HG03025 (cell line): ENCODE data around the gene GBX1.

Experiments used
- ATAC-seq: cut with Tn5 transposase; IDR thresholded peaks from one replicate; pipeline ENCODE4 v1.9.1; 2021; ENCODE audit warnings: mild to moderate bottlenecking, moderate library complexity; ENCODE audit not compliant: unreplicated experiment, low FRiP score

Gene GBX1

DNA sequence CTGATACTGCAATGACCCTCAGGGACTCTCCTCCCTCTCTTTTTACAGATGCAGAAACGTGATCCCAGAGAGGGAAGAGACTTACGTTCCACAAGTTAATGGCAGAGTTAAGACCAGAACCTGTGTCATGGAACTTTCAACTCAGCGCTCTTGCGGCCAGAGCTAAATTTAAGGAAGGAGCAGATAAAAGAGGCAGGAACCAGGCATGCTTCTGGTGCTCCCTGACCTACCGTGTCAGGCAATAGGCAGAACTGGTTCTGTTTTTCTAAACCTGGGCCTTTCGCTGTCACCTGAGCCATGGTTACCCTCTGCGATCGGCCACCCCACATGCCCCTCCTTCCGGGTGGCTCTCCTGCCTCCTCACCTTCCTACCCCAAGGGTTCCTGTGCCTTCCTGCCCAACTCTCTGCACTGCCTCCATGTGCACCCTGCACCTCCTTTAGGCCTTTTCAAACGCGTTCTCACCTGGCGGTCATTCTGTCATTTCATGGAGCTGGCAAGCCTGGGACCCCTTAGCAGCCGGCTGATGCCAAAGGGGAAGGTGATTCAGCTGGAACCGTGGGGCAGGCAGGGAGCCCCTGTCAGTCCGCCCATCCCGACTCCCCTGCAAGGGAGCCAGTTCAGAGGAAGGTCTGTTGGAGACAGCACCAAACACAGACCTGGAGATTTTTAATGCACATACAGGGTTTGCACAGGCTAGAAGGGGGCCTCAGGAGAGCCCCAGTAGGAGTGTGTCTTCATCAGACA, 7.7 kb upstream of the GBX1 start:
- no peak for ATAC-seq

DNA sequence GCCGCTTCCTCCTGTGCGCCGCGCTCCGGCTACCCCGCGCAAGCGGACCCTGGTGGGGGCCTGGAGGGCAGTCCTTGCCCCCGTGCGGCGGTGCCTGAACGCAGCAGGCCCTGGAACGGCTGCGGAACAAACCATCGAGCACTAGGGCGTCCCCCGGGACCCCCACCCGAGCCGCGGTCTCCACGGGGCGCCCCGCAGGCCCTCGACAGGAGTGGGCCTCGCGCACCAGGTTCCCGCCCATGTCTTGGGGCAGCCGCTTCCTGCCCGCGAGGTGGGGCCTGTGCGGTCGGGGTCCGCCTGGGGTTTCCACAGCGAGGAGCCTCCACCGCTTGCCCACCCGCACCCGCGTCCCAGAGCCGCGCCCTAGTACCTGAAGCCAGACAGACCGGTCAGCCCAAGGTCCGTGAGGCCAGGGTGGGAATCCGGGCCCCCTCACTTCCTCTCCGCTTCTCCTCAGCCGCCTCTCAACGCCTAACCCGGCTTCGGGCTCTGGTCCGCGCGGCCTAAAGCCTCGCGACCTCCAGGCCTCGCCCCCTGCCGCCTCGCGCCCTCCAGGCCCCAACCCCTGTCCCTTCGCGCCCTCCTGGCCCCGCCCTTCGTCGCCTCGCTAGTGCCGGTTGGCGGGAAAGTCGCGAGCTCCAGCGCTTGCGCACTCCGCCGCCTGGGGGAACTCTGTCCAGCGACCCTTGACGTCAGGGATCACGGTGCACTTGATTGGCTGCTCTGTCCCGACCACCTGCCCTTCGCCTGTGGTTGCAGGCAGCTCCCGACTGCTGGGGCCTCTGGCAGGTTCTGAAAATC, 7.0 kb upstream of the GBX1 start:
- ATAC-seq, result no peak

DNA sequence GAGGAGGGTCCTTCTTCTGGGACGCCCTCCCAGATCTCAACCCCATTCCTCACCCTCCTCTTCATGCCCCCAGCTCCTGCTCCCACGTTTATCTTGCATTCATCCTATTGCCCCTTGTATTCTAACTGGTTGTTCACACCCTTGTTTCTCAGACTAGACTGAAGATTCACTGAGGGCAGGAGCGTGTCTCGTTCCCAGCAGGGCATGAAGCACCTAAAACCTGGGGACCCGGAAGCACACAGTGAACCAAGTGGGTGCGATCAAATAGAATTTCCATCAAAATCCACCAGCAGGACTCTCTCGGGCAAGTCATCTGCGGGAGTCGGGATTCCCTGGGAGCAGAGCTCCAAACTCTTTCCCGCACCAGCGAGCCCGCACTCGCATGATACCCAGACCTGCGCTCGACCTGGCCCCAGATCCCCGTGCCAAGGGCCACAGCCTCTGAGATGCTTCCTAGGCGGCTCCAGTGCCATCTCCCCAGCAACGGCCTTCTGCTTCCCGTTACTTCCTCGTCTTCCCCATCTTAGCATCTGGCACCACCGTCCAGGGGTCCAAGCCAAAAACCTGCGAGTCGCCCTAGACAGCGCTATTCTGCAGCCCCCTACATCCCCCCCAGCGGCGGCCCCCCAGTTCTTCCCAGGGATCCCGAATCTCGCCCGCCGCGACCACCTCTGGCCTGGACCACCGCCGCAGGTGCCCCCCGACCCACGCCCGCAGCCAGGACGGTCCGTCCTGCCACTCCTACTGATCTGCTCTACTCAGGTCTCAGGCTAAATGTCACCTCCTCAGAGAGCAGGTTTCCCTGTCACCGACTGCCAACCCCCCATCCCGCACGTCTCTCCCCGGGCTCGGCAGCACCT, 6.1 kb upstream of the GBX1 start:
- ATAC-seq, result no peak

DNA sequence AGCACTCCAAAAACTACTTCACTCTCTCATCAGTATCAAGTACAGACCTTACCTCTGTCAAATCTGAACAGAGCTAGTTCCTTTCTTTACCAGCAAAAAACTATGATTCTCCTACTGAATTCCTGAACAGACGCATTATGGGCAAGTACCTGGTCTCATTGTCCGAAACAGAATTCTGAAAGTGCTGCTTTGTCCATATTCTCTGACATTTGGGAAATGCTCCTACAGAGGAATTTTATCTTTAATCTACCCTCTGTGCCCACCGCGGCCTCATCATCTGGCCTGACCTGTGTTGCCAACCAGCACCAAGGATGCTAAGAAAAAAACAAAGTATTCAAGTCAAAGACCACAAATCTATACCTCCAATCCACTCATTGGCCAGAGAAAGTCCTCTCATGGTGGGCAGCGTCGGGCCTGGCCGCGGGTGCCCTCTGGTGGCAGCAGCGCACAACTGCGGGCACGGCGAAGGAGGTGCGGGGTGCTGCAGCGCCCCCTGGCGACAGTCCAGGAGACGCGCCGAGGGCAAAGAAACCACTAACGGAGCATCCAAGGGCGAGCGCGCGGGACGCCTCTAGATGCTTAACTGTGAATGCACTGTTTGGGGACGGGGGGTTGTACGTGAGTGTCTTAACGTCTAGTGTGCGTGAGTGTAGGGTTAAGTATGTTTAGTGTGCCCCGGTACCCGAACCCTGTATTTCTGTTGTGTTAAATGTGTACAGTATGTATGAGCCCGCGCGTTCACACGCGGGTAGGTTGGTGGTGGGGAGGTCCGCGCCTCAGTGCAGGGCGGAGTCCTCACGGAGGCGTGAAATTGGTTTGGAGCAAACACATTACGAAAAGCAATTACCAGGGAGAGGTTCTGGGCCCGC, 5.0 kb upstream of the GBX1 start:
- no peak for ATAC-seq

DNA sequence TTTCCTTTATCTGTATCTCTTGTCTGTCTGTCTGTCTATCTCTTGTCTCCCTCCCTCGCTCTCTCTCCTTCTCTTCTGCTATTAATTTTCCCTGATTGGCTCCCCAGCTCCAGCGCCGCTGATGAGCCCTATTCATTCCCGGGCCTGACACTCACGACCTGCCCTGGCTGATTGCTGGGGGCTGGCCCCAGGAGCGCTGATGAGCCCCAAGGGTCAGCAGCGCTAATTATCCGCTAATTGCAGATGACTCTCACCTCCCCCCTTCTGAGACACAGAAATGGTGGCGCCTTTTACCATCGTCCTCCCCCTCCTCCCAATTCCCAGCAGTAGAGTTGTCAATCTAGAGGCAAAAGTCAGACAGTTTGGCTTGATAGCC, 1.3 kb upstream of the GBX1 start:
- no peak for ATAC-seq

DNA sequence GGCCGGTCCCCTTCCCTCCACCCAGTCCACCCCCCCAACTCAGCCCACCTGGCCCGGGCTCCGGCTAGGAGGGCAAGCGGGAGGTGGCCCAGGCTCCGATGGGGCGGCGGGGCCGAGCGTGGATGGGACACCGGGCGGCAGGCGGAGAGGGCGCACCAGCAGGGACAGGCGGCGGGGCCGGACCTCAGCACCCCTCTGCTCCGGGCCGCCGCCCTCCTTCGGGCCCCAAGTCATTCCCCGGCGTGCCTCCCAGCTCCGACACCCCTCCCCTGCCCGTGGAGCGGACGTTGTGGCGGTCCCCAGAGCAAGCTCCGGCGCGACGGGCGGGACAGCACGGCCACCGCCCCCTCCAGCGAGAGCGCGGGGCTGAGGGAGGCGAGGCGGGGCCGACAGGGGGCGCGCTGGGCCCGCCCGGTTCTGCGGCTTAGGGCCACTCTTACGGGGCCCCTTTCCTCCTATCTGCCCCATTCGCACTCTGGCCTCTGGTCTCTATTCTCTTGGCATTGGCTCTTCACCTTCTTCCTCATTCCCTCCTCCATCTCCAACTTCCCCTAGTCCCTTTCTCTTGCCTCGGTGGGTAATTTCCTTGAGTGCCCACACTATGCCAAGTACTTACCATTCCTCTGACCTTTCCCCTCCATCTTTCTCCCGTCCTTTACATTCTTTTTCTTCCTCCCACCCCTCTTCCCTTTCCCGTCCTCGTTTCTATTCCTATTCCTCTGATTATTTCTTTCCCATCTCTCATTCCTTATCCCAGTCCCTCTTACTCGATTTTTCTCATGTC, 701 bp upstream of the GBX1 start:
- ATAC-seq, result no peak

DNA sequence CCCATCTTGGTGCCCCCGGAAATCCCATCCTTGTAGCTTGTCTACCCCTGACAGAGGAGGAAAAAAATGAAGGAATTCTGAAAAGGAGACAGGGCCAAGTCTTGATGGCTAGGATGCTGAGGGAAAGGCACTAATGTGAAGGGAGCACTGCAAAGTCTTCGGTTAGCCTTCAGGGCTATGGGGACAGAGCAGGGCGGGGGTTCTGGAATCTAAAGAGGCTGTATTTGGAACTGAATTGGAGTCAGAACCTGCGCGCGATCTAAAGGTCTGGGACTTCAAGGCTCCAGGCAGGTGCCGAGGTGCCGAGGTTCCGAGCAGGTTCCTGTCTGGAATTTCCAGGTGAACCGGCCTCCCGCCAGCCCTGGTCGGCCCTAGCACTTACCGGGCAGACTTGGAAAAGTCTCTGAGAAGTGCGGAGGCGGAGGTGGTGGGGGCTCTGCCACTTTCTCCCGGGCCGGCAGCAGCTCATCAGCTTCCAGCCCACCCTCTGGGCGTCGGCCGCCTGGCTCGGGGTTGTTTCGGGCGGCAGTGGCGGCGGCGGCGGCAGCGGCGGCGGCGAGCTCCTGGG, 781 bp downstream of the GBX1 start:
- ATAC-seq, result no peak

DNA sequence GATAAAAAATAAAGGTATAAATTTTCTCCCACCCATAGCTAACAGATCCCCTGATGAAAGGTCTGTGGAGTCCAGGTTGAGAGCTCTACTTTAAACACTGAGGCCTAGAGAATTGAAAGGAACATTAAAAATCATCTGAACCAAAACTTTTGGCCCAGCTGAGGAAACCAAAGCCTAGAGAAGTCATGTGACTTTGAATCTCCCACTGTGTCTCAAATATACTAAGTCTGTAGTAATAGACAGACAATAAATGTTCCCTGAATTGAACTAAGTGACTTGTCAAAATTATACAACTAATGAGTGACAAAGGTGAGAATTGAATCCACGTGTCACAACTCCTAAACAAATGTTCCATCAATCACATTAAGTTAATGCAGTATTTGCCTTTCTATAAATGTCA, 5.7 kb downstream of the GBX1 start:
- ATAC-seq, result no peak

DNA sequence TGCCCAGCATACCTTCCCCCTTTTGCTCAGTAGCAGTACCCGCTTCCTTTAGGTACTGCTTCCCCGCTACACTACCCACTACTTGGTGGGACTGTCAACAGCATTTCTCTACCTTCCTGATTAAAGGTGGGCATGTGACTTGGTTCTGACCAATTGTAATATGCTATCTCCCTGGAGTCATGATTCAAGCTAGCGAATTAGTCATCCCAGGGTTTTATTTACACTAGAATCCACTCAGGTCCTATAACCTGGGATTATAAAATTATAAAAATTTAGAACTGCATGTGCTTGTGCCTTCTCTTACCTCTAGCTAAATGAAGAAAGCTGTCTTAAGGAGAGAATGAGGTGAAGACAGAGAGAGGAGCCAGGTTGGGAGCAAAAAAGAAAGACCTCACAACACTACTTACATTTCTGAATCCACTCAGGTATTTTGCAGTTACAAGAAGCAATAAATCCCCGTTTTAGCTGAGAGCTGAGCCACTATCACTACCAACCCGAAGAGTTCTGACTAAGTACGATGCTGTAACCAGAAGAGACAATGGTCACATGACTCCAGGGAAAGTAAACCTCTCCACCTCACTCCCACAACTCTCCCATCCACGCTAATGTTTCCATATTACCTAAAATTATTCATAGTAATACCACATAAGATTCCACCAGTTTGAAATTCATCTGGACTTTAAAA, 9.7 kb downstream of the GBX1 start:
- ATAC-seq, result no peak

DNA sequence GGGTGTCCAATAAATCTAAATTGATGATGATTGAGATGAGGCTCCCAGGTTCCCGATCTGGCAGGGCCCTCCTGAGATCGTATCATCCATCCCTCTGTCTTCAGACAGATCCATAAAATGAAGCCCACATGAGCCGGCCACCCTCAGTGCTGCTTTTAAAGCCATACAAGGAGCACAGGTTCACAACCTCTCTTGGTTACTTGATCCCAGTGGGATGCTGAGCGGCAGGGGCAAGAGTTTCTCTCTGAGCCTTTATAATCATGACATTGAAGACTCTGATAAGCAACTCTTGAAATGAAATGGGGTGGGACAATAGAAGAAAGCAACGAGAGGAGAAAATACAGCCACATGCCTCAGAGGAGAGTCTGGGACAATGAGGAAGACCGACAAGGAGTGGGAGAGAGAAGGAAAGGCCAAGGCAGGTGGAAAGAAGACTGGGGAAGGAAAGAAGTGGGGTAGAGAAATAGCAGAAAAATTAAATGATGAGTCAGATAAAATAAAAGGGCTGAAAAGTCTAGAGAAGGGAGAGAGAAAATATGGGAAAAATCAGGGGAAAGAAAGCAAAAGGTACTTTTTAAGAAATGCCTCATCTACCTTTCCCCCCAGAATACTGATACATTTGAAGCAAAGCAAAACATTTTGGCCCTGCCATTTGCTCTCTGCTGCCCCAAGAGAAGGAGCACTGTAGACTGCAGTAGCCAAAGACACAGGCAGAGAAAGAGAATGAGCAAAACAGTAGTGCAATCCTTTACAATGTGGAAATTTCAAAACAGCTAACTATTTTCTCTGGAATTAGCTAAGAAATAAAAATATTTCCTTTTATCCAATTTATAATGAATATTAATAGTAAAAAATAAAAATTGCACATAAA, 14.6 kb downstream of the GBX1 start:
- ATAC-seq, result no peak

DNA sequence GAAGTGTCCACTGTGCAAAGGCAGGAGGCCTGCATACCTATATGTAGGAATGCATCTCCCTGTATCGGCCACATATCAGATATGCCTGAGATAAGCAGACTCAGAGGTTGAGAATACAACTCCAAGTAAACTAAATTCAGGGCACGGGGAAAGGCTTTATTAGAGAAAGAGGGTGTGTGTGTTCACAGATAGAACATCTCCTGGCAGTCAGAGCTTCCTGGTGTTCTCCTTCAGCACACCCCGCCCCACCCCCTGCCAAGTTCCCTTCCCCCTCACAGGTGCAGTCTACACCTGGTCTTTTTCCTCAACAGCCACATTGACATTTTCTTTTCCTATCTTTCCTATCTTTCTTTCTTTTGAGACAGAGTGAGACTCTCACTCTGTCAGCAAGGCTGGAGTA, 17.1 kb downstream of the GBX1 start:
- ATAC-seq, result no peak

DNA sequence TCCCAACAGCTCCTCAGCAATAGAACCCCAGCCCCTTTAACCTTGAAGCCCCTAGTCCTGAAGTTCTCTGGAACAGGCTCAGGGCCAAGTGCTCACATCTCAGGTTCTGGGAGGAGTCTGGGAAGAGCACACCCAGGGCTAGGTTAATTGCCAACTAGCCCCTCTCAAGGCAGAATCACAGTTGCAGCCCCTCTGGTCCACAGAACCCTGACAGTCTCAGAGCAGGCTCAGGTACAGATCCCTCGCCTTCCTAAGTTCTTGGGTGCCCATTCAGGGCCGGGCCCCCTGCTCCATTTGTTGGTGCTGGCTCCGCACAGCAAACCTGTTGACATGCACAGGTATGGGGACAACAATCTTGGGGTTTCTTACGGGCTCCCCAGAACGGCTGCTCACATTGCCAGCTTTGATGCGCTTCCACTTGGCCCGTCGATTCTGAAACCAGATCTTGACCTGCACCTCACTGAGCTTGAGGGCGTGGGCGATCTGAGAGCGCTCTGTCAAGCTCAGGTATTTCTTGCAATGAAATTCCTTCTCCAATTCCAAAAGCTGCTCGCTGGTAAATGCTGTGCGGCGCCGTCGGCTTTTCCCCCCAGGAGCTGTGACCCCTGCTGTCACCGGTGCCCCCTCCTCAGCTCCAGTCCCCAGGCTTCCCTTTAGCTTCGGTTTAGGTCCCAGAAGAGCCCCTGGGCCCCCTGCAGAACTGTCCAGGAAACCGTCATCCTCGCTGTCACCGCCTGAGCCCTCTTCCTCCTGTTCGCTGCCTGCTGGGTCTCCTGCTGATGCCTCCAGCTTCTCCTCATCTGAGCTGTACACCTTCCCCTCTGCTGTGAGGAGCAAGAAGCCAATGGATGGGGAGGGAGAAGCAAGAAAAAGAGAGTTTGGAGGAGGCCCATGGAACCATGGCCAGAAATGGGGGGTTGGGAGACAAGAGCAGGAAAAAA, 18.9 kb downstream of the GBX1 start:
- no peak for ATAC-seq

DNA sequence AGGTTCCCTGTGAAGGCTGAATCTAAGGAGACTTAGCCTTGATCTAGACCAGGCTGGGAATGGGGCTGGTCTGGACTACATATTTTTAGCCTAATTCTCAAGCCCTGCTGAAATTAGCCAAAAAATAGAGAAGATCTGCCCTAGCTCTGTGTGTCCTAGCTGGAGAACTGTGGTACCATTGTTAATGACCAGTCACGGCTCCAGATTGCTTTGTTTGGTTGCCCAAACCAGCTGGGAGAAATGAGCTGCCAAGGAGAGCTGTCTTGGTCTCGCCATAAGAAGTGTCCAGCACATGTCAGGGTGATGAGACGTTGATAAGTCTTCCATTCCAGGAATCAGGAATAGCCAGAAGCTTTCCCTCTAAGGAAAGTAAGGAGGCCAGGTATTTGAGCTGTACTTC, 20.7 kb downstream of the GBX1 start:
- no peak for ATAC-seq

DNA sequence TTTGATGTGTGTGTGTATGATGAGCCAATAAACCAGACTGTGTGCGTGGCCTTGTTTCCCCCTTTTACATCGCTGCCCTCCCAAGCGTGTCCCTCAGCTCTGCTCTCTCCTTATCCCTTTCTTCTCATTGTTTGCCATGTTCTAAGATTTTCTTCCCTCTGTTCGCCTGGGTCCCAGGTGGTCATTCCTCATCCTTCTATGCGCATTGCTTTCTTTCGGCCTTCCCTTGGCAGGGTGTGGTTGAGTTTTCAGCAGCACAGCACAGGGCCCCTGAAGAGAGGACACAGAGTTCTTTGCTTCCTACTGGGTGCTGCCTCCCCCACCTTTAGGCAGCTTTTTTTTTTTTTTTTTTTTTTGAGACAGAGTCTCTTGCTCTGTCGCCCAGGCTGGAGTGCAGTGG, 23.1 kb downstream of the GBX1 start:
- ATAC-seq, result no peak

DNA sequence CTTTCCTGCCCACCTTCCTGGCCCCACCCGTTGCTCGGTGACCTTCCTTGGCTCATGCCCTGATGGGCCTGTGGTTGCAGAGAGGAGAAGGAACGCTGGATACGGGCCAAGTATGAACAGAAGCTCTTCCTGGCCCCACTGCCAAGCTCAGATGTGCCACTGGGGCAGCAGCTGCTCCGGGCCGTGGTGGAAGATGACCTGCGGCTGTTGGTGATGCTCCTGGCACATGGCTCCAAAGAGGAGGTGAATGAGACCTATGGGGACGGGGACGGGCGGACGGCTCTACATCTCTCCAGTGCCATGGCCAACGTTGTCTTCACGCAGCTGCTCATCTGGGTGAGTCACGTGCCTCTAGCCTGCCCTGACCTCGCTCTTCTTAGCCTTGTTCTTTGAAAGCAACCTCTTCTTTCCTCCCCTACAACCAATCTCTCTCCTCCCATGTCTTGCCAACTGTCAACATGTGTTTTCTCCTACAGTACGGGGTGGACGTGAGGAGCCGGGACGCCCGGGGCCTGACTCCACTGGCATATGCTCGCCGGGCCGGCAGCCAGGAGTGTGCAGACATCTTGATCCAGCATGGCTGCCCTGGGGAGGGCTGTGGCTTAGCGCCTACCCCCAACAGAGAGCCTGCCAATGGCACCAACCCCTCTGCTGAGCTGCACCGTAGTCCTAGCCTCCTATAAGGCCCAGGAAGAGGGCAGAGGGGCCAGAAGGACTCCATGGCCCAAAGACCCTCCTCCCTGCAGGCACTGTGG, 24.1 kb downstream of the GBX1 start:
- ATAC-seq, result no peak

DNA sequence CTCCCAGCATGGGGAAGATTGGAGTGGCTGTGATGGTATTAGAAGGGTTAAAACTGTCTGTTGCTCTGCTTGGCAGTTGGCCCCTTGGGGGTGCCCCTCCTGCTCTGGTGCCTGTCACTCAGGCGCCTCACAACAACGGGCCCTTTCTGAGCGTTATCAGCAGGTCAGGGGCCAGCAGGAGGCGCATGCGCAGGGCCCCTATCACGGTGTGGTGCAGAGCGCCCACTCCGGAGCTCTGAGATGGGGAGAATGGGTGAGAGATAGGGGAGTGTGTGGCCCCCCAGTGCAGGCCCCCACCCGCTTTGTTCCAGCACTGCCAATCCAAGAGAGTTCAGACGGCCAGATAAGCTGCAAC, 24.8 kb downstream of the GBX1 start:
- no peak for ATAC-seq
